ENCODE results near the gene OR10V1.

DNA sequence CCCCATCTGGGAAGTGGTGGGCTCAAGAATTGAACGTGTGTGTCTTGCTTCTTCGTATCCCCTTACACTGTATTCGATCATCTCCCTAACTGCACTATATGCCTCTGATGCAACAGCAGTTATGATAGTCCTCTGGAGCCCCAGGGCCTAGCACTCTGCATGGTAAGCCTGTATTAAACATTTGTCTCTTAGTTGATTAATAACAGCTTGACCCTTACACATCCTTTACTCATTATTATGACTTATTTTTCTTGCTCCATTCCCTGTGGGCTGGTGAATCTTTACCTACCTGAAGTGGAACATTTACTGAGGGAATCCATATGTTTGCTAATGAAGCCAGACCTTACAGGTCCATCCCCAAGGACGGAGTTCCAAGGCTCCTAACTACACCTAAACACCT, 47.1 kb upstream of the OR10V1 start:
- TF ChIP-seq, protein P1, sequence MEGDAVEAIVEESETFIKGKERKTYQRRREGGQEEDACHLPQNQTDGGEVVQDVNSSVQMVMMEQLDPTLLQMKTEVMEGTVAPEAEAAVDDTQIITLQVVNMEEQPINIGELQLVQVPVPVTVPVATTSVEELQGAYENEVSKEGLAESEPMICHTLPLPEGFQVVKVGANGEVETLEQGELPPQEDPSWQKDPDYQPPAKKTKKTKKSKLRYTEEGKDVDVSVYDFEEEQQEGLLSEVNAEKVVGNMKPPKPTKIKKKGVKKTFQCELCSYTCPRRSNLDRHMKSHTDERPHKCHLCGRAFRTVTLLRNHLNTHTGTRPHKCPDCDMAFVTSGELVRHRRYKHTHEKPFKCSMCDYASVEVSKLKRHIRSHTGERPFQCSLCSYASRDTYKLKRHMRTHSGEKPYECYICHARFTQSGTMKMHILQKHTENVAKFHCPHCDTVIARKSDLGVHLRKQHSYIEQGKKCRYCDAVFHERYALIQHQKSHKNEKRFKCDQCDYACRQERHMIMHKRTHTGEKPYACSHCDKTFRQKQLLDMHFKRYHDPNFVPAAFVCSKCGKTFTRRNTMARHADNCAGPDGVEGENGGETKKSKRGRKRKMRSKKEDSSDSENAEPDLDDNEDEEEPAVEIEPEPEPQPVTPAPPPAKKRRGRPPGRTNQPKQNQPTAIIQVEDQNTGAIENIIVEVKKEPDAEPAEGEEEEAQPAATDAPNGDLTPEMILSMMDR (tag by site-specific recombination; IDR thresholded peaks at IDR 0.05): no peak
- TF ChIP-seq ZFP37 (tag by site-specific recombination; IDR thresholded peaks at IDR 0.05): no peak
- TF ChIP-seq ZNF776 (tag by site-specific recombination; IDR thresholded peaks at IDR 0.05; ENCODE audit: borderline replicate concordance): no peak
- no peak for TF ChIP-seq GLI2 (tag by site-specific recombination; IDR thresholded peaks at IDR 0.05; ENCODE audit: borderline replicate concordance, low read depth)
- TF ChIP-seq, protein P2, sequence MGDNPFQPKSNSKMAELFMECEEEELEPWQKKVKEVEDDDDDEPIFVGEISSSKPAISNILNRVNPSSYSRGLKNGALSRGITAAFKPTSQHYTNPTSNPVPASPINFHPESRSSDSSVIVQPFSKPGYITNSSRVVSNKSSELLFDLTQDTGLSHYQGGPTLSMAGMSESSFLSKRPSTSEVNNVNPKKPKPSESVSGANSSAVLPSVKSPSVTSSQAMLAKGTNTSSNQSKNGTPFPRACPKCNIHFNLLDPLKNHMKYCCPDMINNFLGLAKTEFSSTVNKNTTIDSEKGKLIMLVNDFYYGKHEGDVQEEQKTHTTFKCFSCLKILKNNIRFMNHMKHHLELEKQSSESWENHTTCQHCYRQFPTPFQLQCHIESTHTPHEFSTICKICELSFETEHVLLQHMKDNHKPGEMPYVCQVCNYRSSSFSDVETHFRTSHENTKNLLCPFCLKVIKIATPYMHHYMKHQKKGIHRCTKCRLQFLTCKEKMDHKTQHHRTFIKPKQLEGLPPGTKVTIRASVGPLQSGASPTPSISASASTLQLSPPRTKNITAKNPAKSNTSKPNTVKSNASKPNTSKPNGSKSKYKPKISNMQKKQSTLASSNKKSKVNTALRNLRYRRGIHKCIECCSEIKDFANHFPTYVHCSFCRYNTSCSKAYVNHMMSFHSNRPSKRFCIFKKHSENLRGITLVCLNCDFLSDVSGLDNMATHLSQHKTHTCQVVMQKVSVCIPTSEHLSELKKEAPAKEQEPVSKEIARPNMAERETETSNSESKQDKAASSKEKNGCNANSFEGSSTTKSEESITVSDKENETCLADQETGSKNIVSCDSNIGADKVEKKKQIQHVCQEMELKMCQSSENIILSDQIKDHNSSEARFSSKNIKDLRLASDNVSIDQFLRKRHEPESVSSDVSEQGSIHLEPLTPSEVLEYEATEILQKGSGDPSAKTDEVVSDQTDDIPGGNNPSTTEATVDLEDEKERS (tag by site-specific recombination; IDR thresholded peaks at IDR 0.05): no peak
- no peak for TF ChIP-seq ZNF76 (tag by site-specific recombination; IDR thresholded peaks at IDR 0.05; ENCODE audit: borderline replicate concordance, low read depth)
- TF ChIP-seq, protein P3, sequence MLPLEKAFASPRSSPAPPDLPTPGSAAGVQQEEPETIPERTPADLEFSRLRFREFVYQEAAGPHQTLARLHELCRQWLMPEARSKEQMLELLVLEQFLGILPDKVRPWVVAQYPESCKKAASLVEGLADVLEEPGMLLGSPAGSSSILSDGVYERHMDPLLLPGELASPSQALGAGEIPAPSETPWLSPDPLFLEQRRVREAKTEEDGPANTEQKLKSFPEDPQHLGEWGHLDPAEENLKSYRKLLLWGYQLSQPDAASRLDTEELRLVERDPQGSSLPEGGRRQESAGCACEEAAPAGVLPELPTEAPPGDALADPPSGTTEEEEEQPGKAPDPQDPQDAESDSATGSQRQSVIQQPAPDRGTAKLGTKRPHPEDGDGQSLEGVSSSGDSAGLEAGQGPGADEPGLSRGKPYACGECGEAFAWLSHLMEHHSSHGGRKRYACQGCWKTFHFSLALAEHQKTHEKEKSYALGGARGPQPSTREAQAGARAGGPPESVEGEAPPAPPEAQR (tag by site-specific recombination; IDR thresholded peaks at IDR 0.05): no peak
- no peak for TF ChIP-seq ZNF112 (tag by site-specific recombination; IDR thresholded peaks at IDR 0.05)
- TF ChIP-seq, protein P4, sequence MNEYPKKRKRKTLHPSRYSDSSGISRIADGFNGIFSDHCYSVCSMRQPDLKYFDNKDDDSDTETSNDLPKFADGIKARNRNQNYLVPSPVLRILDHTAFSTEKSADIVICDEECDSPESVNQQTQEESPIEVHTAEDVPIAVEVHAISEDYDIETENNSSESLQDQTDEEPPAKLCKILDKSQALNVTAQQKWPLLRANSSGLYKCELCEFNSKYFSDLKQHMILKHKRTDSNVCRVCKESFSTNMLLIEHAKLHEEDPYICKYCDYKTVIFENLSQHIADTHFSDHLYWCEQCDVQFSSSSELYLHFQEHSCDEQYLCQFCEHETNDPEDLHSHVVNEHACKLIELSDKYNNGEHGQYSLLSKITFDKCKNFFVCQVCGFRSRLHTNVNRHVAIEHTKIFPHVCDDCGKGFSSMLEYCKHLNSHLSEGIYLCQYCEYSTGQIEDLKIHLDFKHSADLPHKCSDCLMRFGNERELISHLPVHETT (tag by site-specific recombination; IDR thresholded peaks at IDR 0.05): no peak
- TF ChIP-seq ZNF571 (tag by site-specific recombination; IDR thresholded peaks at IDR 0.05): no peak
